ENCODE measurements around the gene BCAS3.

Gene BCAS3

DNA sequence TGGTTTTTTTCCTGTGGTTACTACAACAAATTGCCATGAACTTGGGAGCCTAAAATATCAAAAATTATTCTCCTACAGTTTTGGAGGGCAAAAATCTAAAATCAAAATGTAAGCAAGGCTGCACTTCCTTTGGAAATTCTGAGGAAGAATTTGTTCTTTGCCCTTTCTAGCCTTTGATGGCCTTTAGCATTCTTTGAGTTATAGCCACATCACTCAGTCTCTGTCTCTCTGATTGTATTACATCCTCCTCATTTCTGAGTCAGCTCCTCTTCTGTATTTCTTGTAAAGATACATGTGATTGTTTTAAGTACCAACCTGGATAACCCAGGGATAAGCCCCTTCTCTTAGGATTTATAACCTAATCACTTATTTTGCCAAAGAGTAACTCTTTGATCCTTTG, 282.0 kb downstream of the BCAS3 start:
- TF ChIP-seq, protein P1, sequence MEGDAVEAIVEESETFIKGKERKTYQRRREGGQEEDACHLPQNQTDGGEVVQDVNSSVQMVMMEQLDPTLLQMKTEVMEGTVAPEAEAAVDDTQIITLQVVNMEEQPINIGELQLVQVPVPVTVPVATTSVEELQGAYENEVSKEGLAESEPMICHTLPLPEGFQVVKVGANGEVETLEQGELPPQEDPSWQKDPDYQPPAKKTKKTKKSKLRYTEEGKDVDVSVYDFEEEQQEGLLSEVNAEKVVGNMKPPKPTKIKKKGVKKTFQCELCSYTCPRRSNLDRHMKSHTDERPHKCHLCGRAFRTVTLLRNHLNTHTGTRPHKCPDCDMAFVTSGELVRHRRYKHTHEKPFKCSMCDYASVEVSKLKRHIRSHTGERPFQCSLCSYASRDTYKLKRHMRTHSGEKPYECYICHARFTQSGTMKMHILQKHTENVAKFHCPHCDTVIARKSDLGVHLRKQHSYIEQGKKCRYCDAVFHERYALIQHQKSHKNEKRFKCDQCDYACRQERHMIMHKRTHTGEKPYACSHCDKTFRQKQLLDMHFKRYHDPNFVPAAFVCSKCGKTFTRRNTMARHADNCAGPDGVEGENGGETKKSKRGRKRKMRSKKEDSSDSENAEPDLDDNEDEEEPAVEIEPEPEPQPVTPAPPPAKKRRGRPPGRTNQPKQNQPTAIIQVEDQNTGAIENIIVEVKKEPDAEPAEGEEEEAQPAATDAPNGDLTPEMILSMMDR (IDR thresholded peaks at IDR 0.05; ENCODE audit: low read depth, low read length): no peak
- H3K4me3 ChIP-seq (ENCODE audit: low read depth, low read length): no peak overlapping the region
- H3K9me3 ChIP-seq: no peaks in the 10 kb centered on the region
- DNase-seq: no peak
- no peaks in the 10 kb centered on the region for H3K4me1 ChIP-seq
- H3K36me3 ChIP-seq: no peaks in the 10 kb centered on the region
- H3K27me3 ChIP-seq: no peaks in the 10 kb centered on the region

DNA sequence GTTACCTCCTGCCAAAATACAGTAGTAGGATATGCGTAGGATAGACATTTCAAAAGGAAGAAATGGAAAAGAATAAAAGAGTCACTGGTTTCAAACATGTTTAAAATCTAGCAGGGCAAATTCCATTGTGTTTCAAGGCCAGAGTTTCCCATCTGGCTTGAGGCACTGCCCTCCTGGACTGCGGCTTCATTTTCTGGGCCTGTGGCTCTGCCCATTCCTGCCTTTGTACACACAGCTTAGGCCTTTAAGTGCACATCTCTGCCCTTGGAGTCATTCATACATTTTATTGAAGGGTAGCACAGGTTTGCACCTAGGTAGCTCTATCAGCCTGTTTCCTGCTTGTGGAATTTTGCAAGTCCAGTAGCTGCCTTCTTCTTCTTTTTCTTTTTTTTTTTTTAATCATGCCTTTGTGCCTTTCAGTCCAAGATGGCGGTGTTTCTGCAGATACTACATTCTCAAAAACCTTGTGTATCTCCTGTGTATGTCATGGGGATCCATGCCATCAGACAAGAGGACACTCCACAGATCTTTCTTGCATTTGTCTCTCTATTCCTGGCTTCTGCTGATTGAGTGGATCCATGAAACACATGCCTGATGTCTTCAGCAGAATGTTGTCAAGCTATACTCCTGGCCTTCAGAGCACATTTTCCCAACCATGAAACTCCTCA, 282.9 kb downstream of the BCAS3 start:
- Histone ChIP-seq H3K4me3 (ENCODE audit: low read depth, low read length) (no peak overlapping the region), H3K36me3 (no peaks in the 10 kb centered on the region), H3K9me3 (no peaks in the 10 kb centered on the region), H3K27me3 (no peaks in the 10 kb centered on the region), H3K4me1 (no peaks in the 10 kb centered on the region)
- DNase-seq: no peak
- TF ChIP-seq, protein P1 (IDR thresholded peaks at IDR 0.05; ENCODE audit: low read depth, low read length): no peak

DNA sequence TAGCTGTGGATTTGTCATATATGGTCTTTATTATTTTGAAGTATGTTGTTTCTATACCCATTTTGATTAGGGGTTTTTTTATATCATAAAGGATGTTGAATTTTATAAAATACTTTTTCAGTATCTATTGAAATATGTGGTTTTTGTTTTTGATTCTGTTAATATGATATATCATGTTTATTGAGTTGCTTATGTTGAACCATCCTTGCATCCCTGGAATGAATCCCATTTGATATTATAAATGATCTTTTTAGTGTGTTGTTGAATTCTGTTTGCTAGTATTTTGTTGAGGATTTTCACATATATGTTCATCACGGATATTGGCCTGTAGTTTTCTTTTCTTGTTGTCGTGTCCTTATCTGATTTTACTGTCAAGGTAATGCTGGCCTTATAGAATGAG, 286.5 kb downstream of the BCAS3 start:
- no peak for DNase-seq
- TF ChIP-seq, protein P1 (IDR thresholded peaks at IDR 0.05; ENCODE audit: low read depth, low read length): no peak
- Histone ChIP-seq H3K9me3 (no peaks in the 10 kb centered on the region; the same call in 1 of the 2 replicates), H3K36me3 (no peaks in the 10 kb centered on the region), H3K4me1 (no peaks in the 10 kb centered on the region), H3K4me3 (ENCODE audit: low read depth, low read length) (no peak overlapping the region), H3K27me3 (no peaks in the 10 kb centered on the region)

DNA sequence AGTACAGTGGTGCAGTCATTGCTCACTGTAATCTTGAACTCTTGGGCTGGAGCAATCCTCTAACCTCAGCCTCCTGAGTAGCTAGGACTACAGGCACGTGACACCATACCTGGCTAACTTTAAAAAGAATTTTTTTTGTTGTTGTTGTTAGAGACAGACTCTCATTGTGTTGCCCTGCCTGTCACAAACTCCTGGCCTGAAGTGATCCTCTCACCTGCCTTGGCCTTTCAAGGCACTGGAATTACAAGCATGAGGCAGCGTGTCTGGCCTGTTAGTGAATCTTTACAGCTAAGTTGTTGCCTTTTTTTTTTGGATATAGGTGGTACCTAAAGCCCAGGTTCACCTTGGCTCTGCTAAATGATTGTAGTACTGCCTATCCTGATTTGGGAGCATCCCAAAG, 290.6 kb downstream of the BCAS3 start:
- H3K4me1 ChIP-seq: peaks cover 3% of the 10 kb centered on the region
- DNase-seq: no peak
- H3K36me3 ChIP-seq: no peaks in the 10 kb centered on the region
- H3K9me3 ChIP-seq: no peaks in the 10 kb centered on the region; the same call in 1 of the 2 replicates
- TF ChIP-seq, protein P1 (IDR thresholded peaks at IDR 0.05; ENCODE audit: low read depth, low read length): no peak
- H3K4me3 ChIP-seq (ENCODE audit: low read depth, low read length): no peak overlapping the region
- H3K27me3 ChIP-seq: no peaks in the 10 kb centered on the region

DNA sequence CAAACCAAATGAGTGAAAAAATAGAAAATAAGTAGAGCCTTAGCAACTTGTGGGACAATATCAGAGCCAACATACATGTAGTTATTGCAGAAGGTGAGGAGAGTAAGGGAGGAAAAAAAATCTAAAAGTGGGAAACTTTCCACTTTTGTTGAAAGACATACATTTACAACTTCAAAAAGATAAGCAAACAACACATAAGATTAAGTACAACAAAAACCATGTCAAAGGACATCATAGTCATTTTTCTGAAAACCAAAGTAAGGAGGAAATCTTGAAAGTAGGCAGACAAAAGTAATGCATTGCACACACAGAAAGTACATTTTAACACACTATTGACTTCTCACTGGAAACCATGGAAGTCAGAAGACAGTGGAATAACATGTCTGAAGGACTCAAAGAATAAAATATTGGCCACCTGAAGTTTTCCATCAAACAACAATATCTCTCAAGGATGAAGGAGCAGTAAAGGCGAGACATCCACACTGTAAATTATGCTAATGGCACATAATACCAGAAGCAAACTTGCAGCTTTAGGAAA, 291.9 kb downstream of the BCAS3 start:
- TF ChIP-seq, protein P1 (IDR thresholded peaks at IDR 0.05; ENCODE audit: low read depth, low read length): no peak
- Histone ChIP-seq H3K27me3 (no peaks in the 10 kb centered on the region), H3K36me3 (no peaks in the 10 kb centered on the region), H3K4me1 (peaks cover 3% of the 10 kb centered on the region), H3K9me3 (no peaks in the 10 kb centered on the region; the same call in 1 of the 2 replicates), H3K4me3 (ENCODE audit: low read depth, low read length) (no peak overlapping the region)
- no peak for DNase-seq

DNA sequence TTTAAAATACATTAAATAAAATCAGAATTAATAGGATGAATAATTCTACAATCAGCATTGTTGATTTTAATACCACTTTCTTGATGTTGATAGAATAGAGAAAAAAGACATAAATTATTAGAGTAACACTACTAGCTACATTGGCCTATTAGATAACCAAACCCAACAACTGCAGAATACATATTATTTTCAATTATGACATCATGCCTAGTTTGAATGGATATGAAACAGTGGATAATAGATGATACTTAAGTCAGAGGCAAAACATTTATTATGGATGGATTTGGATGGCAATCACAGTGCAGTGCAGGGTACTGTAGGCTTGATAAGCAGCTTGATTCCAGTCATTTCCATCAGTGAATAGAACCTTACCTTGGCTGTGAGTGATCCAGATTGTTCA, 293.1 kb downstream of the BCAS3 start:
- H3K9me3 ChIP-seq: no peaks in the 10 kb centered on the region; the same call in 1 of the 2 replicates
- TF ChIP-seq, protein P1 (IDR thresholded peaks at IDR 0.05; ENCODE audit: low read depth, low read length): no peak
- no peaks in the 10 kb centered on the region for H3K27me3 ChIP-seq
- DNase-seq: no peak
- H3K4me3 ChIP-seq (ENCODE audit: low read depth, low read length): no peak overlapping the region
- H3K4me1 ChIP-seq: peaks cover 3% of the 10 kb centered on the region
- no peaks in the 10 kb centered on the region for H3K36me3 ChIP-seq
